ENCODE results near the gene CDH11.

GRCh38 chr16:64996641-64997040 lies 125.2 kb downstream of the CDH11 start:
- TF ChIP-seq CTCF (IDR thresholded peaks at IDR 0.05; ENCODE audit: low read depth, low read length, poor library complexity, severe bottlenecking): no peak
- TF ChIP-seq EZH2phosphoT487 (IDR thresholded peaks at IDR 0.05; ENCODE audit: borderline replicate concordance, low read length): no peak

Measured in DOHH2 (cell line).